ENCODE measurements around the gene DEFB114.
"Not testable (repeated sequence)": the region's sequence is repeated elsewhere in the genome, so short reads cannot be mapped to it uniquely, and the experiment has no call there.

Gene DEFB114

GRCh38 chr6:49958180-49958579 lies 5.8 kb downstream of the DEFB114 start:
- no peak overlapping the region for H3K9ac ChIP-seq (ENCODE audit: low read depth, low read length)
- H3K36me3 ChIP-seq (ENCODE audit: insufficient read depth, low read length), result no peaks in the 10 kb centered on the region
- peaks cover 2% of the 10 kb centered on the region for H3K9me3 ChIP-seq (ENCODE audit: control insufficient read depth, insufficient read depth, low read length)
- no peaks in the 10 kb centered on the region for H3K4me1 ChIP-seq (ENCODE audit: insufficient read depth, low read length)

- Histone ChIP-seq H3K9ac (ENCODE audit: low read depth, low read length) (no peak overlapping the region), H3K4me1 (ENCODE audit: insufficient read depth, low read length) (no peaks in the 10 kb centered on the region), H3K9me3 (ENCODE audit: control insufficient read depth, insufficient read depth, low read length) (no peaks in the 10 kb centered on the region; the same call in 1 of the 2 replicates), H3K36me3 (ENCODE audit: insufficient read depth, low read length) (no peaks in the 10 kb centered on the region)
Measured at GRCh38 chr6:49955847-49956246, 8.1 kb downstream of the DEFB114 start.

DNA sequence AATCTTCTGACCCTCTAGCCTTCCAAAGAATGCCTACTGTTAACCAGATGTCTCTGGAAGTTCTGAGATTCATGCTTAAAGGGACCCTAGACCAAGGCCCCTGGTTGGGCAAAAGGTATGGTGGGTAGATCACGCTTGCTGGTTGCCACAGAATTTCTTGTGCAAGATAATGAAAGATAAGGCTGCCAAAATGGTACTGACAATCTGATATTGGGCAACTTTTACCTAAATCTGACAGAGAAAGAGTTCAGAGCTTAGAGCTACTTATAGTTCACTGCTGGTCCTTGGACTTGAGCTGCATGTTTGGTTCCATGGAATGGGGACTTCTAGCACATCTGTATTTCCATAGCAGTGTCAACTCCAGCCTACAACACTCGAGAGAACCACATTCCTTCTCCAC lies 12.0 kb downstream of the DEFB114 start:
- Histone ChIP-seq H3K36me3 (ENCODE audit: insufficient read depth, low read length) (no peaks in the 10 kb centered on the region), H3K4me1 (ENCODE audit: insufficient read depth, low read length) (no peaks in the 10 kb centered on the region), H3K9me3 (ENCODE audit: control insufficient read depth, insufficient read depth, low read length) (no peaks in the 10 kb centered on the region), H3K9ac (ENCODE audit: low read depth, low read length) (no peak overlapping the region)

DNA sequence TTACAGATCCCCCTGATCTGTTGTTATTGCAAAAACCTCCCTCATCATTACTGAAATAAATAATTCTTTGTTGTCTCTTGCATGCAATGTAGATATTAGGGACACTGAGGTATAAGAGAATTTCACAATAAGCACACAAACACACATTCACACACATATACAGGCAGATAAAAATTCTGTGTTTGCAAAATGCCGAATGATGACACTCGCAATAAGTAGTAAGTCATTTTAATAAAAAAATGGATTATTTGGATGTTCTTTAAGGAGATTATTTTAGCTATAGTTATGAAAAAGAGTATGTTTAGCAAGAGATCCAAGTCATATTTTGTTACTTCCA lies 13.6 kb downstream of the DEFB114 start:
- no peaks in the 10 kb centered on the region for H3K9me3 ChIP-seq (ENCODE audit: control insufficient read depth, insufficient read depth, low read length)
- no peaks in the 10 kb centered on the region for H3K4me1 ChIP-seq (ENCODE audit: insufficient read depth, low read length)
- peak overlapping the region; percentile 52; the same call in 1 of the 2 replicates for H3K9ac ChIP-seq (ENCODE audit: low read depth, low read length)
- no peaks in the 10 kb centered on the region for H3K36me3 ChIP-seq (ENCODE audit: insufficient read depth, low read length)

DNA sequence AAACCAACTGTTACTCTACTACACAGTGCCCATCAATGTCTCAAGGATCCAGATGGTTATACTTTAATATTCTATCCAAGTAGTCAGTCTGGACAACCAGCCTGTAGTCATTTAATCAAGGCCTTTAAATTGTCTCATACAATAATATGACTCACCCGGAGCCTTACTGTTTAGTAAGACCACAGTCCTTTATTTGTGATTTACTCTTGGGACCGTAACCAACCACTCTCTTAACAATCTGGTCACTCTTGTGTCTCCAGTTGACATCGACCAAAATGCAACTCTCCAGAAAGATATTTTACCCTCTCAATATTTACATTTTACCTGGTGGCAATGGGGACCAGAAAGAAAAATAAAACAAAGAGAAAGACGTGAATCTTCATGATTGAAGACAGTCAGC lies 14.9 kb downstream of the DEFB114 start:
- no peaks in the 10 kb centered on the region for H3K36me3 ChIP-seq (ENCODE audit: insufficient read depth, low read length)
- H3K9me3 ChIP-seq (ENCODE audit: control insufficient read depth, insufficient read depth, low read length), result peaks cover 6% of the 10 kb centered on the region; the same call in 1 of the 2 replicates
- H3K9ac ChIP-seq (ENCODE audit: low read depth, low read length), result peak overlapping the region; percentile 29; the same call in 1 of the 2 replicates
- H3K4me1 ChIP-seq (ENCODE audit: insufficient read depth, low read length), result no peaks in the 10 kb centered on the region

DNA sequence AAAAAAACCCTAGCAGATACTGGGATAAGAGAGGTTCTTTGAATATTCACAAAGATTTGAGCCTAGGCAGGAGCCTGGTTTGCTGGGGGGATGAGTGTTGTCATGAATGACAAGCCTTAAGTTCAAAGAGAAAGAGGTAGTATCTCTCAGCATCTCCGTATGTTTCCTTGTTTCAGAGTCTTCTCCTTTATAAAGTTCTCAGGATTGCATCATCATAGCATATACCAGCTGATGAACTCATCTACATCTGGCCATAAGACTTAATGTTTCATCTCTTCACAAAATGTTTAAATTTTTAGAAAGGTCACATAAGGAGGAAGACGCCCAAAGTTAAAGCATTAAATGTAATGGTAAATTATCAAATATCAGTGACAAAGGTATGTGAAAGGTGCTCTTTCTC lies 17.1 kb downstream of the DEFB114 start:
- Histone ChIP-seq H3K9me3 (ENCODE audit: control insufficient read depth, insufficient read depth, low read length) (peaks cover 6% of the 10 kb centered on the region; the same call in 1 of the 2 replicates), H3K9ac (ENCODE audit: low read depth, low read length) (no peak overlapping the region), H3K36me3 (ENCODE audit: insufficient read depth, low read length) (no peaks in the 10 kb centered on the region), H3K4me1 (ENCODE audit: insufficient read depth, low read length) (no peaks in the 10 kb centered on the region)

- not testable (repeated sequence) for H3K4me1 ChIP-seq (ENCODE audit: insufficient read depth, low read length); H3K9ac ChIP-seq (ENCODE audit: low read depth, low read length); H3K36me3 ChIP-seq (ENCODE audit: insufficient read depth, low read length); H3K9me3 ChIP-seq (ENCODE audit: control insufficient read depth, insufficient read depth, low read length)
Measured at GRCh38 chr6:49944068-49944467, 19.9 kb downstream of the DEFB114 start.

GRCh38 chr6:49939993-49940498 lies 23.9 kb downstream of the DEFB114 start:
- H3K9me3 ChIP-seq (ENCODE audit: control insufficient read depth, insufficient read depth, low read length), result peaks cover 6% of the 10 kb centered on the region; the same call in 1 of the 2 replicates
- H3K4me1 ChIP-seq (ENCODE audit: insufficient read depth, low read length), result no peaks in the 10 kb centered on the region
- H3K9ac ChIP-seq (ENCODE audit: low read depth, low read length), result no peak overlapping the region
- no peaks in the 10 kb centered on the region for H3K36me3 ChIP-seq (ENCODE audit: insufficient read depth, low read length)

DNA sequence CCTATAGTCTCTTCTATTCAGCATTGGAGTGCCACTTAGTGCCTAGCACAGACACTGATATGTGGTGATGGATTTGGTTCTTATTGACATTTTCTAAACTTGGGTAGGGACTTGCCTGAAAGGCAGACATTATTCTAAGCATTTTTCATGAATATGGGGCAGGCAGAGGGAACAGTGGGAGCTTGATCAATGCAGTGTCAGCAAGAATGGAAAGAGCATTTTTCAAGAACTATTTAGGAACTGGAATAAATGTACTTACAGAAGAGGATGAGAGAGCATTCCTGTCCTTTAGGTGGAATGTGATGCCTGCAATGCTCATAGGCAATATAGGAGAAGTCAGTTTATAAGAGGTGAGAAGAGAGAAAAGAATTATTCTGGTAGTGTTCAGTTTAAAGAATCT lies 26.2 kb downstream of the DEFB114 start:
- H3K36me3 ChIP-seq (ENCODE audit: insufficient read depth, low read length), result no peaks in the 10 kb centered on the region

DNA sequence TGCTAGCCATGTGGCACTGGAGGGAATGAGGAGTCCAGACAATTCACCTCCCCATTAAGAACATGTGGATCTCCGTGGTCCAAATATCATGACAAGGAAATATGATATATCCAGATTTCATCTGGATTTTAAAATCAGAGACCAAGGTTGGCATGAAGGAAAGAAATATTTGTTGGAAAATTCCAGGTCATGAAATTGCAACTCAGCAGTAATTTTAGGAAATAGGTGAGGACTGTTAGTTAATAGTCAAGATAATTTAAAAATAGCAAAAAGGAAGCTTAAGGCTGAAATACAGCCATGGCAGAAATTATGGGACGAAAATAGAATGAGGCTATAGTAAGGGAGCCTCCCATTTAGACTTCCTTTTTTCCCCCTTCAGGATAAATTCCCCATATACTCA lies 26.9 kb downstream of the DEFB114 start:
- no peaks in the 10 kb centered on the region for H3K9me3 ChIP-seq (ENCODE audit: control insufficient read depth, insufficient read depth, low read length)
- no peaks in the 10 kb centered on the region for H3K36me3 ChIP-seq (ENCODE audit: insufficient read depth, low read length)
- H3K9ac ChIP-seq (ENCODE audit: low read depth, low read length), result no peak overlapping the region
- no peaks in the 10 kb centered on the region for H3K4me1 ChIP-seq (ENCODE audit: insufficient read depth, low read length)

More for the DNA sequence above, 26.2 kb downstream of the DEFB114 start:
- H3K4me1 ChIP-seq (ENCODE audit: insufficient read depth, low read length), result no peaks in the 10 kb centered on the region
- H3K9ac ChIP-seq (ENCODE audit: low read depth, low read length), result no peak overlapping the region
- H3K9me3 ChIP-seq (ENCODE audit: control insufficient read depth, insufficient read depth, low read length), result no peaks in the 10 kb centered on the region

GRCh38 chr6:49935387-49935786 lies 28.6 kb downstream of the DEFB114 start:
- Histone ChIP-seq H3K36me3 (ENCODE audit: insufficient read depth, low read length) (no peaks in the 10 kb centered on the region), H3K4me1 (ENCODE audit: insufficient read depth, low read length) (no peaks in the 10 kb centered on the region)

DNA sequence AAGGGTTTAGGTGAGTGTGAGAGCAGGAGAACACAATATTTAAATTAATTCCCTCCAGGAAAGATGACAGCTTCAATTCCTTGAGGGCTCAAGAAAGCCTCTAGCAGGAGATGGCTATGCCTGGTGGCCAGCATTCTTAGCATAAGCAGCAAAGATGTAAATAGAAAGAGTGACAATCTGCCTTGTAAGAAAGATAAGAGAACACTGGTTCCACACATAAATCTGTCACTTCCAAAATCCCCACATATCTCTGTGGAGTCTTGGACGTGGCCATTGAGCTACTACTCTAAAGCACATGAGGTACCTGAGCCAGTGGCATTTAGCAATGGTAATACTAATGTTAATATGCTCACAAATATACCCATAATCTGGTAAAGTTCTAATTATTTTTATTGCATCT lies 29.2 kb downstream of the DEFB114 start:
- Histone ChIP-seq H3K9ac (ENCODE audit: low read depth, low read length) (no peak overlapping the region), H3K4me1 (ENCODE audit: insufficient read depth, low read length) (no peaks in the 10 kb centered on the region), H3K9me3 (ENCODE audit: control insufficient read depth, insufficient read depth, low read length) (no peaks in the 10 kb centered on the region)

More at GRCh38 chr6:49935387-49935786, 28.6 kb downstream of the DEFB114 start:
- Histone ChIP-seq H3K9me3 (ENCODE audit: control insufficient read depth, insufficient read depth, low read length) (no peaks in the 10 kb centered on the region), H3K9ac (ENCODE audit: low read depth, low read length) (no peak overlapping the region)

GRCh38 chr6:49933526-49933925 lies 30.4 kb downstream of the DEFB114 start:
- no peaks in the 10 kb centered on the region for H3K4me1 ChIP-seq (ENCODE audit: insufficient read depth, low read length)
- H3K36me3 ChIP-seq (ENCODE audit: insufficient read depth, low read length), result no peaks in the 10 kb centered on the region
- no peaks in the 10 kb centered on the region for H3K9me3 ChIP-seq (ENCODE audit: control insufficient read depth, insufficient read depth, low read length)
- no peak overlapping the region for H3K9ac ChIP-seq (ENCODE audit: low read depth, low read length)

More for the DNA sequence above, 29.2 kb downstream of the DEFB114 start:
- H3K36me3 ChIP-seq (ENCODE audit: insufficient read depth, low read length), result no peaks in the 10 kb centered on the region

- no peaks in the 10 kb centered on the region for H3K36me3 ChIP-seq (ENCODE audit: insufficient read depth, low read length)
- H3K9ac ChIP-seq (ENCODE audit: low read depth, low read length), result no peak overlapping the region
- H3K9me3 ChIP-seq (ENCODE audit: control insufficient read depth, insufficient read depth, low read length), result no peaks in the 10 kb centered on the region
- no peaks in the 10 kb centered on the region for H3K4me1 ChIP-seq (ENCODE audit: insufficient read depth, low read length)
Measured at GRCh38 chr6:49929340-49929739, 34.6 kb downstream of the DEFB114 start.

- Histone ChIP-seq H3K36me3 (ENCODE audit: insufficient read depth, low read length) (no peaks in the 10 kb centered on the region), H3K9me3 (ENCODE audit: control insufficient read depth, insufficient read depth, low read length) (no peaks in the 10 kb centered on the region), H3K4me1 (ENCODE audit: insufficient read depth, low read length) (no peaks in the 10 kb centered on the region), H3K9ac (ENCODE audit: low read depth, low read length) (no peak overlapping the region)
Measured at GRCh38 chr6:49923826-49924225, 40.1 kb downstream of the DEFB114 start.
